Keratinocyte (primary cell): Measurements from ENCODE around the gene TRPM3. TPM values are rescaled to one million over a fixed set of nuclear protein-coding genes. Genes with fewer than 3 reads are reported as not detected.

Experiments
- DNase-seq: peaks from one replicate; pipeline ENCODE4 v3.0.0-alpha.2; 2011; ENCODE audit warnings: low read depth, missing footprints, low spot score
- FAIRE-seq: peaks from 2 replicates; lab custom pipeline; 2011; peaks lifted over from hg19 to GRCh38; lab: Jason Lieb, UNC
- H2AFZ ChIP-seq: 2 replicates; pipeline ENCODE4 v1.6.0; 2012; ENCODE audit warnings: low read length, control low read depth, inconsistent platforms; ENCODE audit not compliant: control insufficient read depth
- H3K27ac ChIP-seq: 2 replicates; pipeline ENCODE4 v1.5.1; 2011; ENCODE audit warnings: low read length; ENCODE audit not compliant: control insufficient read depth, insufficient read depth
- H3K27me3 ChIP-seq: 3 replicates; pipeline ENCODE4 v1.6.0; 2011; ENCODE audit warnings: low read length; ENCODE audit not compliant: control insufficient read depth, insufficient read depth; ENCODE audit errors: extremely low read depth
- H3K36me3 ChIP-seq, 2 experiments: 2 replicates in 1 of 2; 3 replicates in 1 of 2; pipeline ENCODE4 v1.5.1; 2011; ENCODE audit warnings: low read length in 2 of 2, mild to moderate bottlenecking in 1 of 2; ENCODE audit not compliant: control insufficient read depth in 2 of 2, insufficient read depth in 2 of 2; ENCODE audit errors: extremely low read depth in 1 of 2
- H3K4me1 ChIP-seq: 3 replicates; pipeline ENCODE4 v1.5.1; 2011; ENCODE audit warnings: low read length; ENCODE audit not compliant: control insufficient read depth, insufficient read depth; ENCODE audit errors: extremely low read depth
- H3K4me2 ChIP-seq: 3 replicates; pipeline ENCODE4 v1.6.0; 2011; ENCODE audit warnings: low read depth, low read length; ENCODE audit not compliant: control insufficient read depth, insufficient read depth; ENCODE audit errors: extremely low read depth
- H3K4me3 ChIP-seq, 3 experiments: fragments of 200-600 bp in 1 of 3; sonication (generic) in 1 of 3; 2 replicates in 2 of 3; 3 replicates in 1 of 3; pipeline ENCODE4 v1.5.1; 2011 to 2016; ENCODE audit warnings: low read length in 3 of 3, mild to moderate bottlenecking in 3 of 3, control low read depth in 2 of 3, inconsistent platforms in 1 of 3, low read depth in 1 of 3, mixed read lengths in 1 of 3, mixed run types in 1 of 3, moderate library complexity in 1 of 3; ENCODE audit not compliant: control insufficient read depth in 2 of 3, insufficient read depth in 2 of 3; ENCODE audit errors: extremely low read depth in 1 of 3
- H3K79me2 ChIP-seq: 2 replicates; pipeline ENCODE4 v1.6.0; 2012; ENCODE audit warnings: low read length; ENCODE audit not compliant: control insufficient read depth, insufficient read depth
- H3K9ac ChIP-seq: 3 replicates; pipeline ENCODE4 v1.6.0; 2011; ENCODE audit warnings: low read length; ENCODE audit not compliant: control insufficient read depth, insufficient read depth; ENCODE audit errors: extremely low read depth
- H3K9me1 ChIP-seq: 3 replicates; pipeline ENCODE4 v1.6.0; 2011; ENCODE audit warnings: low read length; ENCODE audit not compliant: control insufficient read depth, insufficient read depth; ENCODE audit errors: extremely low read depth
- H3K9me3 ChIP-seq: 2 replicates; pipeline ENCODE4 v1.5.1; 2012; ENCODE audit warnings: low read depth, low read length; ENCODE audit not compliant: control insufficient read depth
- H4K20me1 ChIP-seq: 3 replicates; pipeline ENCODE4 v1.6.0; 2011; ENCODE audit warnings: low read length; ENCODE audit not compliant: control insufficient read depth, insufficient read depth; ENCODE audit errors: extremely low read depth
- EZH2 ChIP-seq: IDR thresholded peaks from one replicate; pipeline ENCODE4 v1.6.1; 2012; ENCODE audit warnings: inconsistent platforms, mild to moderate bottlenecking, low read length, moderate library complexity
- dilution Hi-C: fragments of 300-500 bp; cut with MboI; formaldehyde crosslinking; loops from one replicate; pipeline ENCODE4 v1.7.0; 2020; ENCODE audit warnings: low sequenced_read_pairs; ENCODE audit not compliant: extremely low pct_ligation_motif_present
- polyA plus RNA-seq, 5 experiments: library from polyadenylated mRNA; depleted of rRNA in 3 of 5; stranded (reverse) in 3 of 5; stranded (forward) in 1 of 5; unstranded in 1 of 5; fragments of >200 nt; gene quantifications; 1 replicate in 1 of 5; 2 replicates in 3 of 5; 3 replicates in 1 of 5; pipeline versions ENCODE4 v1.2.1 to v1.2.3, GENCODE V29; 2011 to 2012; ENCODE audit warnings: missing spikeins in 2 of 5, low read depth in 1 of 5, low replicate concordance in 1 of 5
- TF ChIP-seq, protein P1 (sequence below), 3 experiments: IDR thresholded peaks in 1 of 3; conservative IDR thresholded peaks in 1 of 3; optimal IDR thresholded peaks in 1 of 3; 2 replicates in 2 of 3; 3 replicates in 1 of 3; pipeline versions ENCODE3 to v1.5.1; 2011; ENCODE audit warnings: low read length in 3 of 3, mild to moderate bottlenecking in 3 of 3, moderate library complexity in 2 of 3, control low read depth in 1 of 3, inconsistent platforms in 1 of 3; ENCODE audit not compliant: insufficient read depth in 2 of 3; ENCODE audit errors: extremely low read depth in 1 of 3

TRPM3 gene
- polyA plus RNA-seq, 1 donor (not counting 4 experiments of a cell fraction or from before 2014, with no cell fraction given), result 0.03 TPM

- H3K36me3 ChIP-seq, result no peaks in the 10 kb centered on the region
- H3K27ac ChIP-seq, result no peak overlapping the region
- H3K9ac ChIP-seq, result no peak overlapping the region
- no peak for DNase-seq
- TF ChIP-seq EZH2, result no peak
- TF ChIP-seq, protein P1, sequence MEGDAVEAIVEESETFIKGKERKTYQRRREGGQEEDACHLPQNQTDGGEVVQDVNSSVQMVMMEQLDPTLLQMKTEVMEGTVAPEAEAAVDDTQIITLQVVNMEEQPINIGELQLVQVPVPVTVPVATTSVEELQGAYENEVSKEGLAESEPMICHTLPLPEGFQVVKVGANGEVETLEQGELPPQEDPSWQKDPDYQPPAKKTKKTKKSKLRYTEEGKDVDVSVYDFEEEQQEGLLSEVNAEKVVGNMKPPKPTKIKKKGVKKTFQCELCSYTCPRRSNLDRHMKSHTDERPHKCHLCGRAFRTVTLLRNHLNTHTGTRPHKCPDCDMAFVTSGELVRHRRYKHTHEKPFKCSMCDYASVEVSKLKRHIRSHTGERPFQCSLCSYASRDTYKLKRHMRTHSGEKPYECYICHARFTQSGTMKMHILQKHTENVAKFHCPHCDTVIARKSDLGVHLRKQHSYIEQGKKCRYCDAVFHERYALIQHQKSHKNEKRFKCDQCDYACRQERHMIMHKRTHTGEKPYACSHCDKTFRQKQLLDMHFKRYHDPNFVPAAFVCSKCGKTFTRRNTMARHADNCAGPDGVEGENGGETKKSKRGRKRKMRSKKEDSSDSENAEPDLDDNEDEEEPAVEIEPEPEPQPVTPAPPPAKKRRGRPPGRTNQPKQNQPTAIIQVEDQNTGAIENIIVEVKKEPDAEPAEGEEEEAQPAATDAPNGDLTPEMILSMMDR (optimal IDR thresholded peaks at IDR 0.05 in 1 of 3, IDR thresholded peaks at IDR 0.05 in 1 of 3, conservative IDR thresholded peaks at IDR 0.05 in 1 of 3; ENCODE audit: extremely low read depth in 1 of 3, insufficient read depth in 2 of 3, low read length in 3 of 3), result no peak
- H4K20me1 ChIP-seq, result no peaks in the 10 kb centered on the region
- dilution Hi-C loops, result no loop called here
- H3K79me2 ChIP-seq, result no peaks in the 10 kb centered on the region
- no peak overlapping the region for H3K4me3 ChIP-seq
- H3K9me3 ChIP-seq, result no peaks in the 10 kb centered on the region
- no peak overlapping the region for H3K4me2 ChIP-seq
- H3K4me1 ChIP-seq, result no peaks in the 10 kb centered on the region
- no peaks in the 10 kb centered on the region for H3K27me3 ChIP-seq
- no peak overlapping the region for H2AFZ ChIP-seq
- no peaks in the 10 kb centered on the region for H3K9me1 ChIP-seq
- FAIRE-seq, result no peak
Measured at GRCh38 chr9:70634696-70635095, 486.7 kb downstream of the TRPM3 start.

DNA sequence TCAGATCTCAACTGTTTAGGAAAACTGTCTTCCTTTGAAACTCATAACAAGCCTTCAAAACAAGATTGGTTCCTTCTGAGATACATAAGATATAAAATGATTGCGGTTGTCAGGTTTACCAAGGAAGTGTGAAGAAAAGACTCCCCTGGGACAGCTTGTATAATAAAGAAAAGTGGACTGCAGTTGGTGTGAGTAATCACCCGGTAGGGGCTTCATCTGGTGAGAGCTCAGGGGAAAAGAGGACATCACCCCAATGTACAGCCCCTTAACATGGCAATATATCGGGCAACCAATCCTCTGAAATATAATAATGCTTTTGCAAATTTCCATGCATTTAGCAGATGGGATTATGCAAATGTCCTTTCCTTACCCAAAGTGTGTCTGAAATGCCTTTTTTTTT, 490.4 kb downstream of the TRPM3 start:
- no peaks in the 10 kb centered on the region for H3K9me1 ChIP-seq
- H2AFZ ChIP-seq, result no peak overlapping the region
- FAIRE-seq (no peak), DNase-seq (no peak)
- dilution Hi-C loops, result no loop called here
- no peaks in the 10 kb centered on the region for H3K27me3 ChIP-seq
- no peaks in the 10 kb centered on the region for H3K79me2 ChIP-seq
- H3K9me3 ChIP-seq, result no peaks in the 10 kb centered on the region
- no peaks in the 10 kb centered on the region for H4K20me1 ChIP-seq
- H3K4me2 ChIP-seq, result no peak overlapping the region
- no peak overlapping the region for H3K27ac ChIP-seq
- no peak for TF ChIP-seq EZH2
- TF ChIP-seq, protein P1 (optimal IDR thresholded peaks at IDR 0.05 in 1 of 3, IDR thresholded peaks at IDR 0.05 in 1 of 3, conservative IDR thresholded peaks at IDR 0.05 in 1 of 3; ENCODE audit: extremely low read depth in 1 of 3, insufficient read depth in 2 of 3, low read length in 3 of 3), result no peak
- no peaks in the 10 kb centered on the region for H3K36me3 ChIP-seq
- no peak overlapping the region for H3K4me3 ChIP-seq
- no peaks in the 10 kb centered on the region for H3K4me1 ChIP-seq
- no peak overlapping the region for H3K9ac ChIP-seq
